ENCODE measurements around the gene COL17A1.

The COL17A1 gene

DNA sequence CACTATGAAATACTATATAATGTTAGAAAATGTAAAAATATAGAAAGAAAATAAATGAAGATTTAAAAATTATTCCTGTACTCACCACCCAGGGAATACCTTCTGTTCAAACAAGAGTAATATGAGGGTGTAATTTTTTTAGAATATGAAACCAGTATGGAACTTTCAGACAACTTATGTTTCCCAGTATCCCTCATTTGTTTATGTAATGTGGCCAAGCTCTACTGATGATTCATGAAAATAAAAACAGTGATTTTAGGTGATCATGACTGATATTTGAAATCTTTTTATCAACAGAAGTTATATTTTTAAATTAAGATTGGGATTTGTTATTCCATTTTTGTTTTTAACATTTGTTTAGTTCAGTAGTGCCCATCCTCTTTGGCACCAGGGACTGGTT is 100.0 kb downstream of the COL17A1 start:
- no peak for DNase-seq (ENCODE audit: low spot score)

DNA sequence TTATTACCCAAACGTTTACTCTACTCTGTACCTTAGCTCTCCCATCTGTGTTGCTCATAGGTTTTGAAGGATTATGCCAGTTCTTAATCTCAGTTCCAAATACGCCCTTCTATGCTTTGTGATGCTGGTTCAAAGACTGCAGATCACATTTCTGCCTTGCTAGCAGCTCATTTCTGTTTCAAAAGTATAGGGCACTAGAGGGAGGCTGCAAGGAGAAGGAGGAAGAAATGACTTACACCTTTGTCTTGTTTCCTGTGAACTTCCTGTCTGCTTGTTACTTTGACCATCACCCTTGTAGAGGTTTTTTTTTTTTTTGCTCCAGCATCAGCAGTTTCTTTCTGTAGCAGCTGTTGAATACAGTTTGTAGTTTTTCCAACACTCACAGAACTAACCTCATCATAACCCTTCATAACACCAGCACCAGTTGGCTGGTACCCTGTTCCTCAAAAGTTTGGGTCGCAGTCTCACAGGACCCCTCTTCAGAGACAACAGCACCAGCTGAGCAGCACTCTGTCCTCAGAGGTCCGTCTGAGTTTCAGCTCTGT is 102.2 kb downstream of the COL17A1 start:
- no peak for DNase-seq (ENCODE audit: low spot score)

DNA sequence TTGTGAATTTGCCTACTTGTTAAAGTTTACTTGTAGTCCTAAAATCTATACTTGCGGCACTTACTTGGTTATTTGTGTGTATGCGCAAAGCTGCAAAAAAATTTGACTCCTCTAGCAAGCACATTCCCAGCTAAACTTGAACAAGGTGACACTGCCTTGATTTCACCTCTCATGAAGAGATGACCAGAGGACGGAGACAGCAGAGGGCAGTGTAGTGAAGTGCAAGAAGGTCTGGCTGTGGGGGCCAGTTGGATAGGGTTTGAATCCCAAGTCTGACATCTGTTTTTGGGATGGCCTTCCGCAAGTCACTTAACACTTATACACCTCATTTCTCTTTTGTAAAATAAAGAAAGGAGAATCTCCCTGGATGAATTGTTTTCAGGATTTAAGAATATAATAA is 103.0 kb downstream of the COL17A1 start:
- DNase-seq (ENCODE audit: low spot score), result no peak

All from LoVo (cell line).